ENCODE measurements around the gene CSF3. TPM values are rescaled to one million over a fixed set of nuclear protein-coding genes. Genes with fewer than 3 reads are reported as not detected.

Gene CSF3
- total RNA-seq, 1 donor from 2014 or later, result 1.9 TPM

GRCh38 chr17:39988206-39988810 lies 26.9 kb upstream of the CSF3 start:
- DNase-seq (no peak), ATAC-seq (no peak)
- Histone ChIP-seq H3K27ac (no peak overlapping the region), H3K4me1 (peaks cover 3% of the 10 kb centered on the region), H3K36me3 (peaks cover 93% of the 10 kb centered on the region), H3K27me3 (ENCODE audit: low read depth) (no peaks in the 10 kb centered on the region), H3K9me3 (no peaks in the 10 kb centered on the region), H3K4me3 (no peak overlapping the region)
- intact Hi-C loops (cut with DNase I), result no loop called here
- no peak for TF ChIP-seq CTCF (IDR thresholded peaks at IDR 0.05)

DNA sequence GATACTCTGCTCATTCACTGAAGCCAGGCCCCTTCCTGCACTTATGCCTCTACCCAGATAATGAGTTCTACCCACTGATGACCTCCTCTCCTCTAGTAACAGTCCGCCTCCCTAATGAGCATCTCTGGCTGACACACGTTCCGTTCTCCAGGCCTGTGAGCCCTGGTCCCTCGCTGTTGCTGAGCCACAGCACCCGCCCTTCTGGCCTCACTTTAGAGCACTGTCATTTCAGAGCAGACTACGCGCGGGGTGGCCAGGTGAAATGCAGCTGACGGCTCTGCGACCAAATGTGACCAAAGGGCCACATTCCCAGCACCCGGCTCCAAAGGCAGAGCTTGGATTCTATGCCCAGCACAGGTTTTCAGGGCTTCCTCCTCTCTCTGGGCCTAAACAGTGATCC lies 20.8 kb upstream of the CSF3 start:
- no peak overlapping the region for H3K4me3 ChIP-seq

DNA sequence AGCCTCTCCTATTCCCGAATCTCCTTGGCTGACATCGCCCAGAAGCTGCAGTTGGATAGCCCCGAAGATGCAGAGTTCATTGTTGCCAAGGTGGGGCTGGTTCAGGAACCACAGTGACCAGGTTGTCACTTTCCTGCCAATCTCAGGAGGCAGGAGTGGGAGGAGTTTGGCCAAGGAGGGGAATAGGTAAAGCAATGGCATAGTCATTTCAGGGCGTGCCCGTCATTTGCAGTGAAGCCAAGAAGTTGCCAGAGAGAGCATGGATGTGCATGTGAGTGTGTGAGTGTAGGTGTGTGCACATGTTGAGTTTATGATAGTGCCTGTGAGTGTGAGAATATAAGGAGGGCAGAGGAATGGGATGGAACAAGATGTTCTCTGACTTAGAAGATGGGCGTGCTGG lies 19.8 kb upstream of the CSF3 start:
- Histone ChIP-seq H3K27ac (no peak overlapping the region), H3K4me1 (no peaks in the 10 kb centered on the region), H3K9me3 (no peaks in the 10 kb centered on the region), H3K36me3 (peaks cover 80% of the 10 kb centered on the region), H3K4me3 (no peak overlapping the region), H3K27me3 (ENCODE audit: low read depth) (no peaks in the 10 kb centered on the region)
- intact Hi-C loops (cut with DNase I), result no loop called here
- no peak for TF ChIP-seq CTCF (IDR thresholded peaks at IDR 0.05)
- ATAC-seq (no peak), DNase-seq (no peak)

More for the DNA sequence above, 20.8 kb upstream of the CSF3 start:
- H3K27me3 ChIP-seq (ENCODE audit: low read depth), result no peaks in the 10 kb centered on the region
- intact Hi-C loops (cut with DNase I), result no loop called here
- ATAC-seq (no peak), DNase-seq (no peak)
- no peaks in the 10 kb centered on the region for H3K9me3 ChIP-seq
- no peaks in the 10 kb centered on the region for H3K4me1 ChIP-seq
- TF ChIP-seq CTCF (IDR thresholded peaks at IDR 0.05), result no peak
- peaks cover 90% of the 10 kb centered on the region for H3K36me3 ChIP-seq
- H3K27ac ChIP-seq, result no peak overlapping the region

DNA sequence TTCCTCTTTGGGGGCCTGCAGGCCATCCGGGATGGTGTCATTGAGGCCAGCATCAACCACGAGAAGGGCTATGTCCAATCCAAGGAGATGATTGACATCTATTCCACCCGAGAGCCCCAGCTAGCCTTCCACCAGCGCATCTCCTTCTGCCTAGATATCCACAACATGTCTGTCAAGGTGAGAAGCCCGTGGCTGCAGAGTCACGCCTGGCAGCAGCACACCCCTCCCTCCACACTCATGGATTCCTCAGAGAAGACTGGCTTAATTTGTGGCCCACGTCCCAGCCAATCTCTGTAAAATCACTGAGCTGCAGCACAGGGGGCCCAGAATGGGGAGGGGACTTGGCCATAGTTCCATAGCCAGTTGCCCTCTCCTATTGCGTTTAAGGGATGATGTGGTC lies 19.1 kb upstream of the CSF3 start:
- Histone ChIP-seq H3K4me3 (no peak overlapping the region), H3K36me3 (peaks cover 73% of the 10 kb centered on the region), H3K27ac (no peak overlapping the region), H3K9me3 (no peaks in the 10 kb centered on the region), H3K27me3 (ENCODE audit: low read depth) (no peaks in the 10 kb centered on the region), H3K4me1 (no peaks in the 10 kb centered on the region)
- TF ChIP-seq CTCF (IDR thresholded peaks at IDR 0.05), result no peak
- intact Hi-C loops (cut with DNase I), result no loop called here
- ATAC-seq (no peak), DNase-seq (no peak)

DNA sequence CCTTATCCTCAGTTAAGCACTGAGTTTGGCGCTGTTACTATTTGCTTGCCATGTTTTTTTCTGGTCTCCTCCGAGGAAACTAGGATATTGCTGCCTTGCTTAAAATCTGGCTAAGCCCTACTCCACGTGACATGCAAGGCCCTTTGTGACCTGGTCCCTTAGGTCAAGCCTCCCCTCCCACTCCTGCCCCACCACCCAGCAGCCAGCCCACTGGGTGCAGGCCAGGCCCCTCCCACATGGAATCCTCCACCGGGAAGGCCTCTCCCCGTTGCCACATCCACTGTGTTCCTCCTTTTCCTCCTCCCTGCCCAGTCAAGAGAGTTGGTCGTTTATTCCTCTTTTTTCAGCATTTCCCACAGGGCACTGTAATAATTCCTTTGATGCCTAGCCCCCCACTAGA lies 18.4 kb upstream of the CSF3 start:
- no peaks in the 10 kb centered on the region for H3K4me1 ChIP-seq
- no peak overlapping the region for H3K4me3 ChIP-seq
- no peak for DNase-seq
- H3K36me3 ChIP-seq, result peaks cover 67% of the 10 kb centered on the region
- intact Hi-C loops (cut with DNase I), result no loop called here
- H3K9me3 ChIP-seq, result no peaks in the 10 kb centered on the region
- no peaks in the 10 kb centered on the region for H3K27me3 ChIP-seq (ENCODE audit: low read depth)
- H3K27ac ChIP-seq, result no peak overlapping the region
- TF ChIP-seq CTCF (IDR thresholded peaks at IDR 0.05), result no peak
- peak; percentile 29 to 59 for ATAC-seq
